Stimulated activated CD4-positive, alpha-beta T cell treated with anti-CD3 and anti-CD28 coated beads, Interleukin-4, amount 100 ng/mL, for 4 hours (primary cell): ENCODE data around the gene SAT2.
A peak's percentile ranks its signal among the peaks of the same experiment; 100 is the strongest.
"Not testable (repeated sequence)": the region's sequence is repeated elsewhere in the genome, so short reads cannot be mapped to it uniquely, and the experiment has no call there.

Experiments used
- DNase-seq, 2 experiments: peaks; one replicate each; pipeline ENCODE4 v3.0.0-alpha.2; 2020

SAT2 gene

GRCh38 chr17:7633093-7633492, 5.5 kb upstream of the SAT2 start:
- no peak for DNase-seq

- no peak for DNase-seq
Observed at GRCh38 chr17:7632492-7632894, 4.9 kb upstream of the SAT2 start.

GRCh38 chr17:7631398-7632380, 4.1 kb upstream of the SAT2 start:
- DNase-seq = no peak

- no peak for DNase-seq
Observed at GRCh38 chr17:7629939-7630571, 2.4 kb upstream of the SAT2 start, which contains the start of gene SHBG. SHBG (plus strand) TSS chr17:7630135; CDS start chr17:7630173, 38 bp downstream.

GRCh38 chr17:7626956-7627249, 718 bp downstream of the SAT2 start:
- DNase-seq = no peak

- no peak for DNase-seq
Observed at GRCh38 chr17:7626307-7626706, 1.3 kb downstream of the SAT2 start.

- DNase-seq = not testable (repeated sequence)
Observed at GRCh38 chr17:7625749-7626148, 1.9 kb downstream of the SAT2 start.

GRCh38 chr17:7623661-7624060, 4.0 kb downstream of the SAT2 start:
- DNase-seq = no peak

- no peak for DNase-seq
Observed at GRCh38 chr17:7620835-7621234, 6.8 kb downstream of the SAT2 start.

GRCh38 chr17:7618608-7619007, 9.0 kb downstream of the SAT2 start:
- DNase-seq = no peak

- DNase-seq = no peak
Observed at GRCh38 chr17:7615265-7615747, 12.3 kb downstream of the SAT2 start.

GRCh38 chr17:7614425-7615264, 13.0 kb downstream of the SAT2 start, which contains the start of gene FXR2:
FXR2 (minus strand) TSS chr17:7614897; CDS start chr17:7614532, 365 bp downstream.
- DNase-seq = peak; percentile 98 to 100

- no peak for DNase-seq
Observed at GRCh38 chr17:7613769-7614424, 13.7 kb downstream of the SAT2 start.

- no peak for DNase-seq
Observed at GRCh38 chr17:7612294-7612640, 15.4 kb downstream of the SAT2 start.

- DNase-seq = no peak
Observed at GRCh38 chr17:7611635-7612293, 15.9 kb downstream of the SAT2 start.

GRCh38 chr17:7610641-7611040, 17.0 kb downstream of the SAT2 start:
- DNase-seq = no peak

GRCh38 chr17:7606280-7606679, 21.3 kb downstream of the SAT2 start:
- DNase-seq = no peak

GRCh38 chr17:7597561-7597960, 30.1 kb downstream of the SAT2 start:
- DNase-seq = not testable (repeated sequence)

- DNase-seq = no peak
Observed at GRCh38 chr17:7593296-7593695, 34.3 kb downstream of the SAT2 start.

- DNase-seq = no peak
Observed at GRCh38 chr17:7592422-7593021, 35.1 kb downstream of the SAT2 start.

- DNase-seq = no peak
Observed at GRCh38 chr17:7591596-7591995, 36.0 kb downstream of the SAT2 start.

- no peak for DNase-seq
Observed at GRCh38 chr17:7590743-7591142, 36.9 kb downstream of the SAT2 start.
